ENCODE measurements around the gene LEP.

GRCh38 chr7:128303133-128303532 lies 62.1 kb downstream of the LEP start:
- no peak for TF ChIP-seq POLR2A (IDR thresholded peaks at IDR 0.05)
- TF ChIP-seq CTCF (IDR thresholded peaks at IDR 0.05): no peak

Data from uterus (tissue), 2 donors.